Skin of body (tissue), 2 donors: Measurements from ENCODE around the gene FAM210B. TPM values are rescaled to one million over a fixed set of nuclear protein-coding genes. Genes with fewer than 3 reads are reported as not detected.
A peak's percentile ranks its signal among the peaks of the same experiment; 100 is the strongest.
"Not testable (repeated sequence)": the region's sequence is repeated elsewhere in the genome, so short reads cannot be mapped to it uniquely, and the experiment has no call there.

ENCODE experiments used
- DNase-seq: peaks from one replicate; lab custom pipeline; 2025; lab: John Stamatoyannopoulos, UW
- total RNA-seq: library from RNA; depleted of rRNA; stranded (reverse); fragments of >200 nt; gene quantifications from one replicate; pipeline ENCODE4 v1.2.3, GENCODE V29; 2014

FAM210B gene, protein sequence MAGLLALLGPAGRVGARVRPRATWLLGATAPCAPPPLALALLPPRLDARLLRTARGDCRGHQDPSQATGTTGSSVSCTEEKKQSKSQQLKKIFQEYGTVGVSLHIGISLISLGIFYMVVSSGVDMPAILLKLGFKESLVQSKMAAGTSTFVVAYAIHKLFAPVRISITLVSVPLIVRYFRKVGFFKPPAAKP
- 39.7 TPM for total RNA-seq

DNA sequence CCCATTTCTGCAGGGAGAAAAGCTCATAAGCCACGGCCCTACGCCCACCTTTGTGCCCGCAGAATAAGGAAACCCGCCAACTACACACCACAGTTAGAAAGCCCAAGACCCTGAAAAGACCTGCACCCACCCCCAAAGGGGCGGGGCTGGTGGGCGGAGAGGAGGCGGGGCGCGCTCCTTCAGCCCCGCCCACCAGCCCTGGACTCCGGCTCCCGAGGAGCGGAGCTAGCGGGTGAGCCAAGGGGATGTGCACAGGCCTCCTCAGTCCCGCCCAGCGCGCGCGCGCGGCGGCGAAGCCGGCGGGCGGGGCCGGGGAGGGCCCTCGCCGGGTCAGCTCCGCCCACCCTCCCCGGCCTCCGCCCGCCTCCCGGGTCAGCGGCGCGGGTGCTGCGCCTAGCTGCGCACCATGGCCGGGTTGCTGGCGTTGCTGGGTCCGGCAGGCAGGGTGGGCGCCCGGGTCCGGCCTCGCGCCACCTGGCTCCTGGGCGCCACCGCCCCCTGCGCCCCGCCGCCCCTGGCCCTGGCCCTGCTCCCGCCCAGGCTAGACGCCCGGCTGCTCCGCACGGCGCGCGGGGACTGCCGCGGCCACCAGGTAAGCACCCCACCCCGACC, at the start of gene FAM210B:
Gene FAM210B, plus strand, starts transcription at position 375 of the 612 bp plus-strand sequence. Its CDS starts 32 bp downstream, at position 407.
- DNase-seq: peak; percentile 80

DNA sequence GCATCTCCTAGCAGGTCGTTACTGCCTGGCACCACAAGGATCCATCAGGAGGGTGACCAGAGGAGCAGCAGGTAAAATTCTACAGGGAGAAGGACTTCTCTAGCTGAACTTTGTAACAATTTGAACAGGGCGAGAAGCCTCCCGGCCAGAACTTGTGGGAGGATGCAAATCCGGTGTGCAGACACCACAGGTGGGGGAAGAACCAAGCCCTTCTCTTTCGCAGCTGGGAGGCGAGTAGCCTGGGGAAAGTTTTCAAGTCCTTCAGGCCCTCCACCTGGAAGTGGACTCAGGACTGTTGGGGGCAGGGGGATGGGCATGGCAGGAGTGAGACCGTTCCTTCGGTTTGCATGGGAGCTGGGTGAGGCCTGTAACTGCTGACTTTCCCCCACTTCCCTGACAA, 42.7 kb upstream of the FAM210B start:
- no peak for DNase-seq

DNA sequence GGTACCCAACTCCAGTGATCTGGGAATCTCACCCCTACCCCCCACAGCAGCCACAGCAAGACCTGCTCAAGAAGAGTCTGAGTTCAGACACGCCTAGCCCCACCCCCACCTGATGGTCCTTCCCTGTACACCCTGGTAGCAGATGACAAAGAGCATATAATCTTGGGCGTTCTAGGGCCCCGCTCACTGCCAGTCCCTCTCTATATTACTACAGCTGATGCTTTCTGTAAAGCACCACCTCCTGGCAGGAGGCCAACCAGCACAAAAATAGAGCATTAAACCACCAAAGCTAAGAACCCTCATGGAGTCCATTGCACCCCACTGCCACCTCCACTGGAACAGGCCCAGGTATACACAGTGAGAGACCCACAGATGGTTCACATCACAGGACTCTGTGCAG, 42.3 kb upstream of the FAM210B start:
- DNase-seq: no peak

DNA sequence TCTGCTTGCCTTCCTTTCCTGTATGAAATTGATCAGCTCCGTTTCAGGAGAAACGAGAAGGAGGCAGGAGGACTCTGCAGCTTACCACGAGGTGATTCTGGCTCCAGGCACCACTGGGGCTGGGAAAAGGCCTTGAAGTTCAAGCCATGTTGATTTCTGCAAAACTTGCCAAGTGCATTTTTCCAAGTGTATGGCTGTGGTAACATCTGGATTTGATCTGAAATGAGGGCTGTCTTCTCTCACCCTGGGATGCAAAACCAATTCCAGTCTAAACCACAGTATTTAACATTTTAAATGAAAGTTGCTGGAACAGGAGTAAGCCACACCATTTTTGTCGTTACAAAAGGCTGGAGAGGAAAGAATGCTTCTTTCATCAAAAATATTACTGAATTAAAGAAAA, 36.1 kb upstream of the FAM210B start:
- DNase-seq: peak; percentile 11

DNA sequence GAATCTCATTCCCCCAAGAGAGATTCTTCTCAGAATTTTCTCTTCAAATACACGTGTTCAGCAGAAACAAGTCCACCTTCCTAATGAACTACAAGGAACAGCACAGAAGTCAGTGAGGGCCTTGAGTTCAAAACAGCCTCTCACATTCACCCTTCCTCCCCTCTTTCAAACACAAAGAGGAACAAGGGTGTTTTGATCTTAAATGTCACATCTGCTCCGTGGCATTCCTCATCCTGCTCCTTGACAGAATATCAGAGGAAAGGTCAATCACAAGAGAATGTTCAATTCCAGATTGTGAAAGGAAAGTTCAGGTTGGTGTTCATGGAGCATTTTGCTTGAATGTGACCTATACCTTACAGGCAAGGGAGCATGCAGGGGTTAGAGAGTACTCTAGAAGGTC, 35.6 kb upstream of the FAM210B start:
- no peak for DNase-seq

DNA sequence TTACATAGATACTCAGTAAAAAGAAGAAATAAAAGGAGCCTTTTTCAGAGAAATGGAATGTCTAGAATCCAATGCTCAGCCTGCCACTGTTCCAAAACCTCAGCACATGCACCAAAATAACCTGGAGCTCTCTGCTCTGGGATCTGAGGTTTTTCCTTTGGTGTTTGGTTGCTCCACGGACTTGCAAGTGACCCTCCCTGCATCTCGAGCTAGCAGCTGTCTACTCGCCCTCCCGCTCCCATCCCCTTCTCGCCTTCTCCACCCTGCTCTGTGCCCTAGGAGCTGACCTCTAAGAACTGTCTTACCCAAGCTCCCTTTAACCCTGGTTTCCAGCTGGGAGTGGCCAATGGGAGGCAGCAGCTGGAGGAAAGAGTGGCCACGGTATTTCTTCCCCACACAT, 35.1 kb upstream of the FAM210B start:
- no peak for DNase-seq

DNA sequence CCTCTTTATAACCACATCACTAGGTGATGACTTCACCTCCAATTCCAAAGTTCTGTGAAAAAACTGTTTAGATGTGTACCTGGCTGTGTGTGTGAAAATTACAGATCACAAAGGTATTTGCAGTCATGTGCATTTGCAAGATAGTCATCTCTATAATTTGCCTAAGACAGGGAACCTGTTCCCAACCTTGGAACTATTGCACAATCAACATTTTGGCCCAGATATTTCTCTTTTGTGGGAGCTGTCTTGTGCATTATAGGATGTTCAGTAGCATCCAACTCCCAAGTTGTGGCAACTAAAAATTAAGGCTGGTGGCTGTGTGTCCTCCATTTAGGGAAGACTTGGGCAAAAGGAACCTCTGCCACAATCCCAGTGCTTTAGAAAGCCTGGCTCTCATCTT, 34.0 kb upstream of the FAM210B start:
- DNase-seq: no peak

DNA sequence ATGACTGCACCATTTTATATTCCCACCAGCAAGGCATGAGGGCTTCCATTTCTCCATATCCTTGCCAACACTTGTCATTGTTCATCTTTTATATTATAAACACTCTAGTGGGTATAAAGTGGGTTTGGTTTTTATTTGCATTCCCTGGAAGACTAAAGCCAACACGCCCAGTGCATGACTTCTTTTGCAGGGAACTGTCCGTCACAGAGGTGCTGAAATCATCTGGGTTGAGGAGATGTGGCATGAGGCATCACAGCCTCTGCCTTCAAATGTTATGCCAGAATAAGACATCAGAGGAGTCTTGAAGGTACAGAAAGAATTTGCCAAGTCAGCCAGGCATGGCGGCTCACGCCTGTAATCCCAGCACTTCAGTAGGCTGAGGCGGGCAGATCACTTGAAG, 29.9 kb upstream of the FAM210B start:
- no peak for DNase-seq

DNA sequence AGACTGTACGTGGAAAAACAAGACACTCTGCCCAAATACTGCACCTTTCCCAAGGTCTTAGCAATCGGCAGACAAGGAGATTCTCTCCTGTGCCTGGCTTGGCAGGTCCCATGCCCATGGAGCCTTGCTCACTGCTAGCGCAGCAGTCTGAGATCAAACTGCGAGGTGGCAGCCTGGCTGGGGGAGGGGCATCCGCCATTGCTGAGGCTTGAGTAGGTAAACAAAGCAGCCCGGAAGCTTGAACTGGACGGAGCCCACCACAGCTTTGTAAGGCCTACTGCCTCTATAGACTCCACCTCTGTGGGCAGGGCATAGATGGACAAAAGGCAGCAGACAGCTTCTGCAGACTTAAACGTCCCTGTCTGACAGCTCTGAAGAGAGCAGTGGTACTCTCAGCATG, 22.1 kb upstream of the FAM210B start:
- DNase-seq: not testable (repeated sequence)

DNA sequence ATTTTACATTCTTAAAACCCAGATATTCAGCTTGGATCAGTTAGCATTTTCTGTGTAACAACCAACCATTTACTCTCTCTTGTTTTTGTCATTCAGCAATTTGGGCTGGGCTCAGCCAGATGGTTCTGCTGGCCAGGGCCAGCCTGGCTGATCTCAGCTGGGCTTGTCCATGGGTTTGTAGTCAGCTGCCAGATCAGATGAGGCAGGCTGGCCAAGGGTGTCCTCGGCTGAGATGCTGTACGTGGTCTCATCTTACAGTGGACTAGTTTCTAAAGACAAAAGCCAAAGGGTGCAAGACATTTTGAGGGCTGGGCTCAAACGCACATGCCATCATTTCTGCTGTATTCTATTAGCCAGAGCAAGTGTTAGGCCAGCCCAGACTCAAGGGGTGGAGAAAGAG, 16.0 kb upstream of the FAM210B start:
- DNase-seq: no peak

DNA sequence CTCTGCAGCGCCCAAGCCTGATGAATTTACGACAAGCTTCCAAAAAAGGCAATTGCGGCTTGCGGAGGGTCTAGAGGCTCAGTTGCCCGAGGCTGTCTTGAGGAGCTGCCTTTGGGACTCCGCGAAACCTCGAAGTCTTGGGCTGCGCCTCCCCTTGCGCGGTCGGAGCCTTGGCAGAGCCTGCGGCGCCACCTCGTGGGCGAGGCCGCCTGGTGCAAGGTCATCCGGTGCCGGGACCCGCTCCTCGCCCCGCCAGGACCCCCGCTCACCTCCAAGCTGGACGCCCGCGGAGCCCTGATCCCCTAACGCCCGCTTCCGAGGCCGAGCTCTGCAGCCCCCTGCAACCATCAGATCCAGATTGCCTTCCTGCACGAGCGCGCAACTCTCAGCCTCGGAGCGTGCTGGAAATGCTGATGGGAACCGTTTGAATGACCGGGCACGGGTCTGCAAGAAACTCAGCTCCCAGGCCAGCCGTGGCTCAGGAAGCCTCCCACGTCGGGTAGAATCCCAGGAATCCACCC, 14.9 kb upstream of the FAM210B start:
- no peak for DNase-seq

DNA sequence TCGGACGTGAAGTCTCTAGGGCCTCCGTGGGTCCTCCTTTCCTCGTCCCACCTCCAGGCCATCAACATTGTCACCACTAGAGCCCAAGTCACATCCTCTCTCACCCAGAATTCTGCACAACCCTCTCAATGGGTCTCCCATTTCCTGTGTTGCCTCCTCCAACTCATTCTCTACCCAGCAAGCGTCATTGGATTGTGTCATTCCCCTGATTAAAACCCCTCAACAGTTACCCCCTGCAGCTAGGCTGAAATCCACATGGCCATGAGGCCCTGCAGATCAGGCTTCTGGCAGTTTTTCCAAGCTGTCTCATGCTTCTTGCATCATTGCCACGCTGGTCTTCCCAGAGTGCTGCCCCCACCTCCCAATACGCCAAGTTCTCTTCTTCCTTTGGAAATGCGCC, 12.9 kb upstream of the FAM210B start:
- no peak for DNase-seq

DNA sequence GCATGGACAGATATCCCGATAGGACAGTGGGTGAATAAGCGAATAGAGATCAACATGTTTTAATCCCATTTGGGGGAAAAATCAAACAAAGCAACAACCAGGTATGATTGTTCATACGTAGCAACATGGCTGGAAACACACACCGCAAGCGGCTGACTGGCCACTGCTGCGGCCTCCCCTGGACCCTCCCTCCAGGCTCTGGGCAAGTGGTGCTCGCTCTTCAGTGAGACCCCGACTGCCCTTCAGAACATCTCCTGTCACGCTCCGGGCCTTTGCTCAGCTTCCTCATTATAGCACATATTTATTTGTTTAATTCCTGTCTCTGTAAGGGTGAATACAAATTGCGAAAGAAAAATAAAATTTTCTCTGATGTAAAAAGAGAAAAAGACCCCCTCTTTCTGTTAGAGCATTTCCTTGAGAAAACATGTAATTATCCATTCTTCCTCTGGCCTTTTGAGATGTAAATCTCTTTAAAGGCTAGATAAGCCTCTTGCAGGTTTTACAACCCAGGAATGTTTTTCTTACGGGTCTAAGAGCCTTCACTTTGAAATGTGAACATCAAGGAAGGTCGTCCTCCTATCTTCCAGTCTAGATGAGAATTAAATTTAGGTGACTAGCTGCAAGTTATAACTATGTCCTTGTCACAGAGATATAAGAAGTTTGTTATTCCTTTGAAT, 11.0 kb upstream of the FAM210B start:
- no peak for DNase-seq

DNA sequence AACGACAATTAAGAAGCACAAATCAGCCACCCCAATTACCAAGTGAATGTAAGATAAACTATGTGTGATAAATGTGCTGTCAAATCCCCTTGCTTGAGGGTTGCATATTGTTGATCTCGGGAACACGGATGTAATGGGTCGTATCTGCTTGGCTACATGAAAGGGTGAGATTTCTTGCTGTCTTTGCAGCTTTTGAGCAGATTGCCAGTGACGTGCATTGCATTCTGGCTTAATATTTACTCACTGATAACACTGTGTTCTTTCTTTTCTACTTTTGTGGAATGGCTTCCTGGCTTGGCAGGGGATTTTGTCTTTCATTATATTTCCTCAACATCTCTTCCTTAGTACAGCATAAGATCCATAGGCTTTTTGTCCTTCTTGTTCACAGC, 10.5 kb upstream of the FAM210B start:
- no peak for DNase-seq

DNA sequence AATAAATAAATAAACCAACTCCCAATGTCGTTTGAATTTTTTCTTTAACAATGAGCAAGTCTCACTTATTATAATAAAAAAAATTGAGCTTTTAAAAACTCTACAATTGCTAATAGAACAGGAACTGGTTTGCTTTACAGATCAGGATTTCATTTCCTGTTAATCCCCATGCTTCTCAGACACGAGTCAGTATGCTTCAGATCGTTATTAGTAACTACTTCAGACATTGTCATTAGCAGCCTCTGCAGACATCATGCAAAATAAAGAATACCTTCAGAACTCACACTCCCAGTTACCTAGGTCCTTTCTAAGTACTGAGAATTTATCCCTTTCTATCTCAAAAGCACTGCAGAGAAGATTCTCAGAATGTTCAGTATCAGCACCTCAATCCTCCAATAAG, 10.0 kb upstream of the FAM210B start:
- DNase-seq: no peak

DNA sequence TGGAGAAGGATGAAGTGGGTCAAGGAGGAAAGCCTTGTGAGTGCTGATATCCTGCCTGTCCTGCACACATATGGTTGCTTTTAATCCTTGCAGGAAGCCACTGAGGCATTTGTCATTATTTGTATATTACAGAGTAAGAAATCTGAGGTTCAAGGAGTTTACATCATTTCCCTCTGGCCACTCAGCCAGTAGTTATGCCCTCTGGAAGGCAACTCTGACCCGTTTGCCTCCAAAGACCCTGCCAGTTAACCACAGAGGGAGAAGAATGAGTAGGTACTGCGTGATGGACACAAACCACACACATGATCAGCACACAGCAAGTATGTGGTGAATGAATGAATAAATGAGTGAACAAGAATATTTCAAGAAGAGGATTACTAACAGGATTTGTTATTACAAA, 7.9 kb upstream of the FAM210B start:
- DNase-seq: no peak

DNA sequence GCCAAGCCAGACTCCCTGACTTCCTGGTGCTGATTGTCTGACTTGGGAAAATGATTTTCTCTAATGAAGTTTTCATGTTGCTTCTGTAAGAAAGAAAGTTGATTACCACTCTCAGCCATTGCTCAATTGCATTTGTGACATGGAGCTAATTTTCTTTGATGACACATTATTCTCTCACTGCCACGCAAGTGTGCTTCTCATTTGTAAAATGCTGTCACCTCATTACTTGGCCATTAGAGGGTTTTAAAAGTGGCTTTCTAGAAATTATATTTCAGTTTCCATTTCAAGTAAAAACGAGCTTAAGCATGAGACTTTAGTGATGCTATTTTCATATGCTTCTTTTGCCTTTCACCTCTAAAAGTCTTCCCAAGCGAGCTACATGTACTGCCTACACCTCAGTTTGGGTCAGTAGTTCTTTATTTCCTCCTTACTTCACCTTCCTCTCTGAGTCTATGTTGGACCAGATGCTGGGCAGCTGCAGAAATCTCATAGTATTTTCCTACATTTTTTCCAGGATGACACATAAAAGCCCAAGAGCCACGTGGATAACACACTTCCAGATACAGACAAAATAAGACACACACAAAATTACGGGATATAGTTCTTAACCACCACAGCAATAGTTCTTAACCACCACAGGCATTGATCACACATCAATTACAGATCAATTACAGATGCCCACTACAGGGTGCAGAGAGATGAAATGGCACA, 6.3 kb upstream of the FAM210B start:
- peak; percentile 23 for DNase-seq

DNA sequence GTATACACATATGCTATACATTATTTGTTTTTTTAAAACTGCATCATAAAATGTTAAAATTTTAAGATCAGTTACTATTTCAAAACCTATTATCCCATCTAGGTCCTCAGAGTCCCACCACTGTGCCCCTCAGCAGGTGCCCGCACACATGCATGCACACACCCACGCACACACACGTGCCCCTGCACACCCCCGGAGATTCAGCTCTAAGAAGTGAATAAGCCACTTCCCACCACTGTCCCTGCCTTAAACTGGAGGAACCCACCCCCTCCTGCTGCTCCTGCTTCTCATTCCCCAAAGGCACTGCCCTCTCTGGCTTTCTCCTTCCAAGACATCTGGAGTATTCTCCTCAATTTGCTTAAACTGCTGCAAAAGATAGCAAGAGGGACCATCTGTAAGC, 5.4 kb upstream of the FAM210B start:
- no peak for DNase-seq

DNA sequence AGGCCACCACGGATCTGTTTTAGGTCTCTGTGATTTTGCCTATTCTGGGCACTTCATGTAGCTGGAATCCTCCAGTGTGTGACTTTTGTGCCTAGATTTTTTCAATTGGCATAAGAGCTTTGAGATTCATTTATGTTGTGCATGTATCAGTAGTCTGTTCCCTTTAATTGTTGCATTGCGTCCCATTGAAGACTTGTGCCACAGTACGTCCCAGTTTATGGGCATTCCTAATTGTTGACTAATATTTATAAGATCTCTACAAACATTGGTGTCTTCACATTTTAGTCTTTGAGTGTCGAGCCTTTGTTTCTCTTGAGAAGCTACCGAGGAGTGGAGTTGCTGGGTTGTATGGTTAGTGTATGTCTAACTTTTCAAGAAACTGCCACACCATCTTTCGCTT, 704 bp upstream of the FAM210B start:
- no peak for DNase-seq

DNA sequence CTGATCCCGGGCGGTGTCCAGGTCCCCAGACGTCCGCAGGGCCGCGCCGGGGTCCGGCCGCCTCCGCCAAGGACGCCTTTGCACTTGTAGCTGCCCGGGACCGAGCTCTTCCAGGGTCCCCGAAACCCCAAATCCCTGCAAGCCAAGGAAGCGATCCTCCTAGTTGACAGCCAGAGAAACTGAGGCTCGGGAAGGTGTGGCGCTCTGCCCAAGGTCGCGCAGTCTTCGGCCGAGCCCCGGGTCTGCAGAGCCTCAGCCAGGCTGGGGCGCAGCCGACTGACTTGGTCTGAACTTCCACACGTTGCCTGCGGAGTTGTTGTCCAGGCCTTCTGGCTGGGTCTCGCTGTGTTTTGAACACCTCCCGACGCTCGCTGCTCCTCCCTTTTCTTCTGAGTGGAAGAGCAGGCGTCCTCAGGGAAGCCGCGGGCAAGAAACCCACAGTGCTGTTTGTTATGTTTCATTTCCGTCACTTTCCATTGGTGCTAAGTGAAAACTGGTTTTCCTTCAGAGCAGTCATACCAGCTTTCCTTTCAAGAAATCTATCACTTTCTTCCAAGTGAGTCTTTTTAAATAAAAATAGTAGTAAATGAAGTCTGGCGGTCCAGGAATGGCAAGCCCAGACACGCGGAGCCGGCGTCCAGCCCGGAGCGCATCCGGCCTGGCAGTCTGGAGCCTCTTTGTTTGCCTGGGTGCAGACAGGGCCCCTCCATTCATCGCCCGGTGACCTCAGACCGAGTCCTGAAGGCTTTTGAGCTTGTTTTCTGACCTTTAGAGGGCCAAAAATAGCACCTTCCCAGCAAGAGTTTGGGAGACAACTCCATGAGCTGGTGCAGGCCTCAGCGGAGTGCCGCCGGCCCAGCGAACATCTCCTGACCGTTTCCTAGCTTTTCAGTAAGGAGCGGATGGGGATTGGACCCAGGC, 698 bp downstream of the FAM210B start:
- peak; percentile 67 for DNase-seq
